HT-29 (cell line): ENCODE measurements around the gene SMOC1. TPM values are rescaled to one million over a fixed set of nuclear protein-coding genes. Genes with fewer than 3 reads are reported as not detected.

Experiments
- DNase-seq: peaks from one replicate; pipeline ENCODE4 v3.0.0-alpha.2; 2015; ENCODE audit warnings: low spot score
- total RNA-seq: library from RNA; depleted of rRNA; stranded (reverse); fragments of >200 nt; shearing (Covaris generic); gene quantifications from 2 replicates; pipeline ENCODE4 v1.2.3, GENCODE V29; 2014

SMOC1 gene
- total RNA-seq, 1 experiment from 2014 or later = not detected

DNA sequence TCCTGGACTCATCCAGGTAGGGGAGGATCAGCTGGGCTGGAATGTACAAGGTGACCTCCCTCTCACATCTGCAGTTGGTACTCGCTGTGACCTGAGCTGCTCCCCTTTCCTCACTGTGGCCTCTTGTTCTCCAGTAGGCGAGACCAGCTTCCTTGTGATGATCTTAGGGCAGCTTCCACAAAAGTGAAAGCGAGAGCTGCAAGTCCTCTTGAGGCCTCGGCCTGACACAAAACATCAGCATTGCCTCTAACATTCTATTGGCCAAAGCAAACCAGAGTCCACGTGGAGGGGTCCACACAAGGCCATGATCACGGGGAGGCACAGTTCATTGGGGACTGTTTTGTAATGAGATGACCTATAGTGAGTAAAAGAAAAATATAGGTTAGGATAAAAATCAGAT lies 127.5 kb downstream of the SMOC1 start:
- no peak for DNase-seq

DNA sequence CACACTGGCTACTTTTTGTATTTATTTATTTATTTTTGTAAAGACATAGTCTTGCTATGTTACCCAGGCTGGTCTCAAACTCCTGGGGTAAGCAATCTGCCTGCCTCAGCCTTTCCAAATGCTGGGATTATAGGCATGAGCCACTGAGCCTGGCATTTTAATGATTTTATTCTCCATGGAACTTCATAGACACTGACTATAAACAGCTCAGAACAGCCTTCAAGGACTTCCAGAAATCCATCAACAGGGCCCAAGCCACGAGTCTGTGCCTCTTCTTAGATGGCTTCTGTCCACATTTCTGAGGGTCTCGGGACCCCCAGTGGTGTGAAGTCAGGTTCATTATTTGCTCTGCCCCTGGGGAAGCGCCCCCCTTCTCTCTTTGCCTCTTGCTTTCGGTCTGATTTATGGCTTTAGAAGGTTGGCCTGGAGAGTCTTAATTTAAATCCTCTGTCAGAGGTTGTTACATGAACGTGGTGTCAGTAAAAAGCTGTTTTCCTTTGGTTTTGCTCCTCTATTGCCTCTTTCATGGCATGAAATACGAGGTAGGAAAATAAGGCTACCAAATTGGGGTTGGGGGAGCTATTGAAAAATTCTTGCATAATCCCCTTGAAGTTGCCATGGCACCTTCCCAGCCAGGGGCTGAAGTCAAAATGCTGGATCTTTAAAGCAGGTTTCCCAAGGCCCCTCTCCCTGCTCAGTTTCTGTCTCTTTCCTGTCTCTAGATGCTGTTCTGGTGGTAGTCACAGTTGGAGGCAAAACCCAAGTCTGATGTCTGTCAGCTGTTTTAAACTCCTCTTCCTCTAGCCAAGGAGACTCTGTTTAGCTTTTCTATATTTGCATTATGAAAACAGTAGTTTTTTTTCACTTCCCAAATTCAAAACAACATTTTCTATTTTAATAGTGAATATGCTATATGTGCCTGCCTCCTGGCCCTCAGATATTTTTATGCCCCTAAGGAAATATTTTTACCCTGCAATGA lies 129.4 kb downstream of the SMOC1 start:
- no peak for DNase-seq

DNA sequence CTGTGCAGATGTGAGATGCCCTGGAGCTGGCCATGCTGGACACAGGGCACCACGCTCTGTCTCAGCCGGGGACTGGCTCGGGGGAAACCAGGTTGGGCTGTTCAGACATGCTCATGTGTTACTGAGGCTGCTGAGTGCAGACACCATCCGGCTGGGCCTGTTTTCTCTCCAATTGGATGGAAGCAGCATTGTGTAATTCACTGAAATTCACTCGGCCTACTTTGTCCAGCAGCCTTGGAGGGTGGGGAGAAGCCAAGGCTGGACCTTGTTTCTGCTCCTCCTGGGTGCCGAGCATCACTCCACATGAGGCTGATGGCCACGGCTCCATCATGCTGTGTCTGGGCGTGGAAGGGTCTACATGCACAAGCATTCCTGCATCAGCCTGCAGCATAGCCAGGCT lies 130.7 kb downstream of the SMOC1 start:
- no peak for DNase-seq

DNA sequence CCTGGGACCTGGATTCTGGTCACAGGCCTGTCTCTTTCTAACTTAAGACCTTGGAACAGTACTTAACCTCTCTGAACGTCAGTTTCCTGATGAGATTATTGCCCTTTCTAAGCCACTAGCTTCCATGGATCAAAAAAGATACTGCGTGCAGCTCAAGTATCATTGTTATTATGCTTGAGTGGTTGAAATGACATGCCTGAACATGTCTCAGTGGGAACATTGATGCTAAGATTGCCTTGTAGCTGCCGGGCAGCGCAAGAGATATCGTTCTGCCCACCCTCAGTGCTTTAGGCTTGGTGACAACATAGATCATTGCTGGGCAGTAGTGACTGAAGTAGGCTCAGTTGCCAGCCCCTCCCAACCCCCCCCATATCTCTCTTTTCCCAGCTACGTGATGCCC lies 131.9 kb downstream of the SMOC1 start:
- no peak for DNase-seq

DNA sequence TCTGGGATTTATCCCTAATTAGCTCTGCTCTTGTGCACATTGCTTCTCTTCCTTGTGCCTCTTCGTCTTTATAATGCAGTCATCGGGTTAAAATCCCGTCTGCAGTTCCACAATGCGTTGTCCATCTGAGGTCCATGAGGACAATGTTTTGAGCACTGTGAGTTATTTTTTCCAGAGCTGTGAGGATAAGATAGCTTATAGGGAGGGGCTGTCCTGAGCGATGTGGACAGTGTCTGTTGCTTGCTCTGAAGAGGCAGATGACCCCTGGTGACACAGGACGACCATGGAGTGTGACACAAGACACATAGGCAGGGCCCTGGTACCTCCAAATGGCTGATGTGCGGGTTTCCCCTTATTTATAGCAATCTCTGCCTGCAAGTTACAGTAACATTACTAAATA lies 132.5 kb downstream of the SMOC1 start:
- DNase-seq = no peak

DNA sequence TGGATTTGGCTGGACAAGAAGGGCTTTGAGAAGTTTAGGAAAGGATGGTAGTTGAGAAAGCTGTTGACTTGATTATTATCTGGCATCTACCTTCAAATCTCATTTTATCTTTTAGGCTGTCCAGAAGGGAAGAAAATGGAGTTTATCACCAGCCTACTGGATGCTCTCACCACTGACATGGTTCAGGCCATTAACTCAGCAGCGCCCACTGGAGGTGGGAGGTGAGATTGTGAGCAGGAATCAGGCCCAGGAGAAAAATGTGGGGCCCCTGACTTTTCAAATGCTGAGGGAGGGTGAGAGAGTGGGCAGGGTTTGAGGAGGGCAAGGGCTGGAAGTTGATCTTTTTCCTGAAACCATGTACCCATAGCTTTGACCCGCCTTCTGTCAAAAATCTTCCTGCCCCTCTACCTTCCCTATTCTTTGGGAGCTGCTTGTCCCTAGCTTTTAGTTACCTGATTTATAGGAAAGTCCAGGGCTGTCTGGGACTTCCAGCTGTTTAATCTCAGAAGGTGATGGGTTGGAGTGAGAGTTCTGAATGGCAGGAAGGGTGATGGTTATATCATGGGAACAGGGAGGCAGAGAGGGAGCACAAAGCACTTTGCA lies 134.2 kb downstream of the SMOC1 start:
- peak; percentile 44 for DNase-seq

DNA sequence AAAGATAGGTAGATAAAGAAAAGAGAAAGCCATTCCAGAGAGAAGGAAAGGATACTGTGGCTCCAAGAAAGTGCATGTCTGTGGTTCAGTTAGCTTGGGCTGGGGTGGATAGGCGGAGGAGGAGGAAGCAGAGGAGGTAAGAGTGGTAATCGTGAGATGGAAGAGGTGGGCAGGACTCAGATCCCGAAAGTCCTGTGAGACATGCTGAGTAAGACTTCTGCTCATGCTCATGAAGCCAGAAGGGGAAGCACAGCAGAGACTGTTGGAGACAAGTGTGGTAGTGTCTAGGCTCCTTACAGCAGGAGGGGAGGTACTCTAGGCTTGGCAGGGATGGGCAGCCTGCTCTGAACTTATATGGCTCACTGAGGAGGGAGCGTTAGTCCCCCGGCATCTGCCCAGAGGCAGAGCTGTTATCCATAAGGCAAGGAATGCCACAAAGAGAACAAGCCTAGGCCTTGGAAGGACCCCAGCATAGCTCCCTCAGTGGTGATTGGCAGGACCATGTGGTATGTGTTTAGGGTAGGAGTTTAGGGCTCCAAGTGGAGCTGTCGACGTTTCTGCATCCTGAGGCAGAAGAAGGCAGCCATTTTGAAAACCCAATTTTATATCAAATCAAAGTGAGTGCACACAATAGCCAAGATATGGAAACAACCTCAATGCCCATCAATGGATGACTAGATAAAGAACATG lies 135.3 kb downstream of the SMOC1 start:
- no peak for DNase-seq

DNA sequence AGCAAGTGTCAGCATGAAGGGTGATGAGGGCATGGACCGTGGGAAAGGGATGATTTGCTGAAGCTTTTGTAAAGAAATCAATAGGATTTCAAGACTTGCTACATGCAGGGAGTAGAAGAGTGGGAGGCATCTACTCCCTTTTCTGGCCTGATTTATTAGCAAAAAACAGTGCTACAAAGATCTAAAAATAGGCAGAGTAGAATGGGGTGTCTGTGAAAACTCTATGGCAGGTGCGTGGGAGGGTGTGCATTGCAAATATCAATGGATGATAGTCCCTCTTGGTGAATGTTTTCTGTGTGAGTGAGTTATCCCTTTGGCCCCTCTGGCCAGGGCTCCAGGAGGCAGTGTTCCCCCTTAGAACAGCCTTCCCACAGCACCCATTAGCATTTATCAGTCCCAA lies 139.0 kb downstream of the SMOC1 start:
- no peak for DNase-seq

DNA sequence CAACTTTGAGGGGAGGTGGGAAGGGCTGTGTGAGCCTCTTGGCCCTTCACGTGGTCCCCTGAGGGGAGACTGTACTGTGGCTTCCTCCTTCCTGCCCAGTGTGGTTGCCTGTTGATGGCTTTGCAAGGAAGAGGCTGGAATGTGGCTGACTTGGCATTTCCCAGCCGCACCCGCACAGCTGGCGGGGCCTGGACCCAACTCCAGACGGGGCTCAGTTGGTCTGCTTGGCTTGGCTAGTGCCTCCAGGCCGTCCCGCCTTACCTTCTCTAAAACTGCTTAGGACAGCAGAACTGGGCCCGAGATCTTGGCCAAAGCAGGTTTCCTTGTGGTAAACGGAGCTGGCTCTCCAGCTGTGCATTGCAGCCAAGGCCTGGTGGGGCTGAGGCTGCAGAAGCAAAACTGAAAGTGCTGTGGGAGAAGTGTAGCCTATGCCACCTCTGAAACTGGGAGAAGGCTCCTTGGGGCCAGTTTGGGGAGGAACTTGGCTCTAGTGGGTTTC lies 139.5 kb downstream of the SMOC1 start:
- DNase-seq = no peak

DNA sequence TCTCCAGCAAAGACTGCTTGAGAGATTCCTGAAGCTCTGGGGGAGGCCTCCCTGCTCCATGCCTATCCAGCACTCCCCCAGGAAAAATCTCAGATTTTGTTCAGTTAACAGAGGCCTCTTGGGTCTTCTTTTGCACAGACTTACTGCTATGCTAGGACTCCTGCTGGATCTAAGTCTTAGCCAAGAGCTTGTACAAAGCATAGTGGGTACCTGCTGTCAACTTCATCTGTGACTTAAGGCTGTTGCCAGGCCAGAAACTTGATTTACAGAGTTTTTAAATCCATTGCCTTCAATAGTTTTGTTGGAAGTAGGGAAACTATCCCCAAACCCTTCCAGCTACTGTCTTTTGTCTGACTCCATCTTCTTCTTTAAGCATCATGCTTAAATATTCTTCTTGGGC lies 140.5 kb downstream of the SMOC1 start:
- no peak for DNase-seq

DNA sequence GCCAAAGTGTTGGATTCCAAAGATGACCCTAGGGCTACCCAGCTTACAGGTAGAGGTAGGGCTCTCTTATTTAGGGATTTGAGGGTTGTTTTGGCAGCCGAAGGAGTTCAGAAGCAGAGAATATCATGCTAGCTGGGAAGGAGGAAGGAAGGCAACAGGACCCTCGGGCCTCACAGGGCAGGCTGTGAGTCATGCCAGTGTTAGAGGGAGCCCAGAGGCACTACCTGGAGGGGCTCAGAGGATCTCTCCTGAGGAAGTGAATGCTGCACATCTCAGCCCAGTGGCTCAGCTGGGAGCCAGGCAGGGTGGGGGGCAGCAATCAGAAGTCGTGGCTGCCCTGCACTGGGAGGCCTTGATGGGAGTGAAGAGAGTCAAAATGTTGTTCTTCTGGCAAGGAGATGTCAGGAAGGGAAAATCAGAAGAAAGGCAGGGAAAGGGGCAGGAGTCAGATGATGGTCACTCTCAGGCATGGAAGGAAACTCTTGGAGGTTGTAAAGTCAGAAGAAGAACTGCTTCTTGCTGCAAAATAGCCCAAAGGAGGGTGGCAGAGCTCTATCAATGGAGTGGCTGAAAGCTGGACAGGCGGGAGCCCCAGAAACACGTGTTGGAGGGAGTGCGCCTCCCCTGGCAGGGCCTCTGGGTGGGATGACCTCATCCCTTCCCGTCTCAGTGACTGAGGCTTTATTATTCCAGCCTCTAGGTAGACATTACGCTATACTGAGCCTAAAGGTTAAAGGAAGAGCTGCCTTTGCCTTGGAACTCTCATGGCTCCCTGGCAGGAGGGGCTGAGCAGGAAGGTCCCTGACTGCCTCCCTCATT lies 141.3 kb downstream of the SMOC1 start:
- DNase-seq = no peak

DNA sequence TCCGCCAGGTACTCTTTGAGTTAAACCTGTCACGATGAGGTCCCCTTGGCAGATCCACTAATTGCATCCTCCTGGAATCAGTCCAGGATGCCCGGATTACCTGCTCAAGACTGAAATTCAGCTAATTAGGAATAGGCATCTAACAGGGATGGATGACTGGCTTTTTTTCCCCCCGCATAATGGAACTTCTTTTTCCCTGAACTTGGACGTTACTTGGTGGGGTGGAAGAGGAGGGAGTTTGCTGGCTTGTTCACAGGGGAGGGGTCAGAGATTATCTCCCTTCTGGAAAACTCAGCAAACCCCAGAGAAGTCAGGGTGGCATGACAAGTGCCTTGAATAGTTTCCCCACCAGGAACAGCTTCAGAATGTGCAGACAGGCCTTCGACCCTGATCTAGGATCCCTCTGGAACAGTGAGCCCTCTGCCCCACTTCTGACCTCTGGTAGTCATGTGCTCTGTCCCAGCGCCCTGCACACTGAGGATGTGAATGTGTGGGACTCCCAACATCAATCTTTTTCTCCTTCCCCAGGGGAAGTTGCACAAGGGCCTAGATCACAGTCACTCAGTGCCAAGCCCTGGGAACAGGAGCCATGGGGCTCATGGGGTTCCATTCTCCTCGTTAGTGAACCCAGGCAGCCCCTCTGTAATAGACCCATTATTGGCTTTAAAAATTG lies 142.5 kb downstream of the SMOC1 start:
- DNase-seq = no peak

DNA sequence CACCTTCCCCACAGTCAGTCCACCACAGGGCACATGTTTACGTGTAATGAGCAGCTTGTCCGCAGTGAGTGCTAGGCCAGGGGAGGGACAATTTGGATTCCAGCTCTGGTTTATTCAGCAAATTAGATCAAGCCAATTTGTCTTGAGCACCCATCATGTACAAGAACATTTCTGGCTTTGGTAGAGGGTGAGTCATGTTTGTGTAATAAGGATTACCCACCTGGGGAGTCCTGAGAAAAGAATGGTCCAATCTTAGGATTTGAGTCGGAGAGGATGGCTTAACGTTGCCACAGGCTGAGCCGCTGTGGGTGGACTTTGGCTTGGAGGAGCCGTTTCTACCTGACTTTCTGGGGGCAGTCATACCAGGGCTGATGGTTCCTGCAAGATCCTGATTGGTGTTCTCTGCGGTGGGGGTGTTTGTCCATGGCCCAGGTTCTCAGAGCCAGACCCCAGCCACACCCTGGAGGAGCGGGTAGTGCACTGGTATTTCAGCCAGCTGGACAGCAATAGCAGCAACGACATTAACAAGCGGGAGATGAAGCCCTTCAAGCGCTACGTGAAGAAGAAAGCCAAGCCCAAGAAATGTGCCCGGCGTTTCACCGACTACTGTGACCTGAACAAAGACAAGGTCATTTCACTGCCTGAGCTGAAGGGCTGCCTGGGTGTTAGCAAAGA lies 143.7 kb downstream of the SMOC1 start:
- DNase-seq = no peak

DNA sequence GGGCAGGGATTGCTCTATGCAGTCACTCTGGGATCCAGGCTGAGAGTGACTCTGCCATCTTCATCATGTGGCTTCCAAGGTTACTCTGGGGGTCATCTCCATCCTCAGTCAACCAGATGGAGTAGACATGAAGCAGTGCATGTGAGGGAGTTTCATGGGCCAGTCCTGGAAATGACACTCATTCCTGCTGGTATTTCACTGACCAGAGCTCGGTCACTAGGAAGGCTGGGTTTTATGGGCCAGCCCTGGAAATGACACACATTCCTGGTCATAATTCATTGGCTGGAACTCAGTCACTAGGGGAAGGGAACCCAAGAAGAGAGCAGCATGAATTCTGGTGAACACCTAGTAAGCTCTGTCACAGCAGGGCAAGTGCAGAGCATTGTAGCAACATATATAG lies 144.7 kb downstream of the SMOC1 start:
- DNase-seq = no peak

DNA sequence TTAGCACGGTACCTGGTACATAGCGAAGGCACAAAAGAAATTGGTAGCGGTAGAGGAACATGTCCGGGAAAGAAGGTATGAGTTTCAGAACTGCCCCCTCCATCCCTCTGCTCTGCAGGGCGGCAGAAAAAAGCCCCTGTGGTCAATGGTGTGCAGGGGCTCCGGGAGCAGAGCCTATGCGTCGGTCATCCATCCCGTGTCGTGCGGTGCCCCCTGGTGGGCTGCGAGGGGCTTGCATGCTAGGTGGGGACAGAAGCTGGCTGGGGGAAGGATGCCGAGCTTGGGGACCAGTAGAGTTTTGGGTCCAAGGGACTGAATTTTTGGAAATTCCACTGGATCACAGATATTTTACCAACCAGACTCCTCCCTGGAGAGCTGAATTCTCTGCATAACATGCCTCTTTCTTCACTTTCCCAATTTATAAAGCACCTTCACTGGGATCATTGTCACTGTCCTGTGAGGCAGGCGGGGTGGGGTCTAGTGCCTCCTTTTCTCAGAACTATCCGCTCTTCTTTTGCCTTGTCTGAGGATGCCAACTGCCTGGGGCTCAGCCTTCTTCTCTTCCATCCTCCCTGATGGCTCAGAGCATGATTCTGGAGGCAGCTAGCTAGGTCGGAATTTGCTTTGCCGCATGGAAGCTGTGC lies 148.7 kb downstream of the SMOC1 start:
- DNase-seq = peak; percentile 54

DNA sequence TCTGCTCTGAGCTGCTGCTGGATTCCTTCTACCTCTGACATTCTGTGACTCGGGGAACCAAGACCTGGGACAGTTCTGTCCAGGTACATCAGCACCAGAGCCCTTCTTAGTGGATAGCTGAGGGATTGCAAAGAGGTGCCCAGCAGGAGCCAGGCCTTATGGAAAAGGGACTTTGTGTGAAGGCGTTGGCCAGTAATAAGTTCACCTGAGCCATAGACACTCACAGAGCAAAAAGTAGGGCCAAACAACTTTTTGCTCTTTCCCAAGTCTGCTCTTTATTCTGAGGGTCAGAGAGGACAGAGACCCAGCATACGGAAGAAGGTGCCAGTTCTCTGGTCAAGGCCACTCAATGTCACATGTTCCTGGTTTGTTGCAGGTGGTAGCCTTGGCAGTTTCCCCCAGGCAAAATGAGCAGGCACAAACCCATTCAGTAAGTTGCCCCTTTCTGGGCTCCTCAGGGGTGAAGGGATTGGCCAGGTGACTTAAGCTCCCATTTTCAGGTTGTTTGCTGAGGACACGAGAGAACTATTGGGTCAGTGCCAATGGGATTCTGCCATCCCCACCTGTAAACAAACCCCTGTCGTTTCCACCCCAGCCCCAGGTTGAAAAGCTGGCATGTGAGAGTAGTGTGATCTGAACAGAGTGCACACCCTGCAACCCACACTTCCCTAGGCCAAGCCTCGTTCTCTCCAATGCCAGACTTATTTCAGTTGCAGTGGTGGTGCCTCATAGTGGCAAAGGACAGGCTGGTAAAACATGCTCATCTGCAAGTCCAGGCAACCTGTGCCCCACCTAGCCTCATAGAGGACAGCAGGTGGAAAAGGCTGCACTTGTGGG lies 150.3 kb downstream of the SMOC1 start:
- DNase-seq = no peak

DNA sequence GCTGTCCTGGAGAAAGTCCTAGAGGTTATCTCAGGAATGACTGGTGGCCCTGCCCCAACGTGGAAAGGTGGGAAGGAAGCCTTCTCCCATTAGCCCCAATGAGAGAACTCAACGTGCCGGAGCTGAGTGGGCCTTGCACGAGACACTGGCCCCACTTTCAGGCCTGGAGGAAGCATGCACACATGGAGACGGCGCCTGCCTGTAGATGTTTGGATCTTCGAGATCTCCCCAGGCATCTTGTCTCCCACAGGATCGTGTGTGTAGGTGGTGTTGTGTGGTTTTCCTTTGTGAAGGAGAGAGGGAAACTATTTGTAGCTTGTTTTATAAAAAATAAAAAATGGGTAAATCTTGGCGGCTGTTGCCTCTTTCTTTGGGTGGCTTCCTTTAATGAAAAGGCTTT lies 152.8 kb downstream of the SMOC1 start:
- no peak for DNase-seq

DNA sequence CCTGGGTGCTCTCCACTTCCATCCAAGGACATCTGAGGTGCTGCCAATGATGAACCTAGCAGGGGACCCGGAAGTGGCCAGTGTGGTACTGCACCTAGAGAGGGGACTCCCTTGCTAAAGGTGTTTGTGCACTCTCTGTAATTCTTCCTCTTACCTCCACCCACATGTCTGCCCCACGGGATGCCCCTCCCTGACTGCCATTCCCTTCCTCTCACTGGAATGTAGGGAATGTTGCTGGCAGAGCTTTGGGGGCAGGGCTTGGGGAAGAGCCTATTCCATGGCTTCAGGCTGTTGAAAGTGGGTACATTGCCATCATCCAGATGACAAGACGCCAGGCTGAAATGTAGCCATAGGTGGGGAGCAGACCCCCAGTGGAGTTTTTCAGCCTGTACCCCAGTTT lies 153.2 kb downstream of the SMOC1 start:
- DNase-seq = peak; percentile 13

DNA sequence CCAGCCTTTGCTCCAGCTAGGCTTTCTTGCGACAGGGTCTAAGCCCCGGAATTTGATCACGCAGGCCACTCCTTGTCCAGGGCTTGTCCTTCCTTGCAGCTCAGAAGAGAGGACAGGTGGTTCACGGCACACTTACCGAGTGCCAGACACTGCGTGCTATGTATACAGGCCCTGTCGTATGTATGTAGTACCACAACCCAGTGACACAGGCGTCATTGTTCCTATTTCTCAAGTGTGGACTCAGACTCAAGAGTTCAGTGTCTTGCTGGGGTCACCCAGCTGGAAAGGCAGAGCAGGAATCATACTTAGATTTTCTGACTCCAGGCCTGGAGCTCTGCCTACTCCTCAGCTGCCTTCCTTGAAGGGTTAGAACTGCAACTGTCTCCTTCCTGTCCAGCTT lies 153.9 kb downstream of the SMOC1 start:
- DNase-seq = no peak
